HEK293 (cell line): Measurements from ENCODE around the gene ATF2.
A peak's percentile ranks its signal among the peaks of the same experiment; 100 is the strongest.

Experiments
- CTCF ChIP-seq: fragments of 450-650 bp; formaldehyde crosslinking; IDR thresholded peaks from 2 replicates; pipeline ENCODE4 v1.5.1; 2016; ENCODE audit warnings: missing biosample characterization, missing genetic modification characterization
- GFI1B ChIP-seq: fragments of 450-650 bp; formaldehyde crosslinking; IDR thresholded peaks from 2 replicates; pipeline ENCODE4 v1.5.1; 2016; ENCODE audit warnings: missing biosample characterization, missing genetic modification characterization
- GLI2 ChIP-seq: fragments of 450-650 bp; formaldehyde crosslinking; IDR thresholded peaks from 2 replicates; pipeline ENCODE4; 2017; ENCODE audit warnings: missing biosample characterization, missing genetic modification characterization, low read depth, borderline replicate concordance
- IKZF3 ChIP-seq: fragments of 450-650 bp; IDR thresholded peaks from 2 replicates; pipeline ENCODE4 v1.5.0; 2018; ENCODE audit warnings: missing biosample characterization, mild to moderate bottlenecking, missing genetic modification characterization, moderate library complexity
- OVOL3 ChIP-seq: fragments of 450-650 bp; formaldehyde crosslinking; IDR thresholded peaks from 2 replicates; pipeline ENCODE4 v1.5.1; 2016; ENCODE audit warnings: missing biosample characterization, missing genetic modification characterization
- SCRT2 ChIP-seq: fragments of 450-650 bp; formaldehyde crosslinking; IDR thresholded peaks from 2 replicates; pipeline ENCODE4 v1.5.1; 2016; ENCODE audit warnings: missing biosample characterization, missing genetic modification characterization
- SP2 ChIP-seq: fragments of 450-650 bp; formaldehyde crosslinking; IDR thresholded peaks from 2 replicates; pipeline ENCODE4 v1.5.1; 2016; ENCODE audit warnings: missing biosample characterization, missing genetic modification characterization
- SP7 ChIP-seq: fragments of 450-650 bp; formaldehyde crosslinking; IDR thresholded peaks from 2 replicates; pipeline ENCODE4 v1.5.1; 2016; ENCODE audit warnings: missing biosample characterization, missing genetic modification characterization
- YY1 ChIP-seq: fragments of 450-650 bp; formaldehyde crosslinking; IDR thresholded peaks from 2 replicates; pipeline ENCODE4 v1.5.1; 2018; ENCODE audit warnings: missing biosample characterization, missing genetic modification characterization
- ZBTB10 ChIP-seq: fragments of 450-650 bp; formaldehyde crosslinking; IDR thresholded peaks from 2 replicates; pipeline ENCODE4 v1.5.1; 2016; ENCODE audit warnings: missing biosample characterization, missing genetic modification characterization
- ZBTB17 ChIP-seq: fragments of 450-650 bp; formaldehyde crosslinking; IDR thresholded peaks from 2 replicates; pipeline ENCODE4 v1.5.1; 2016; ENCODE audit warnings: missing biosample characterization, missing genetic modification characterization
- ZBTB20 ChIP-seq: fragments of 450-650 bp; formaldehyde crosslinking; IDR thresholded peaks from 2 replicates; pipeline ENCODE4 v1.5.1; 2016; ENCODE audit warnings: missing biosample characterization, missing genetic modification characterization
- ZBTB21 ChIP-seq: fragments of 450-650 bp; formaldehyde crosslinking; IDR thresholded peaks from 2 replicates; pipeline ENCODE4 v1.5.1; 2017; ENCODE audit warnings: missing biosample characterization, missing genetic modification characterization
- ZBTB48 ChIP-seq: fragments of 450-650 bp; formaldehyde crosslinking; IDR thresholded peaks from 2 replicates; pipeline ENCODE4 v1.5.1; 2016; ENCODE audit warnings: missing biosample characterization, missing genetic modification characterization
- ZNF140 ChIP-seq: fragments of 450-650 bp; formaldehyde crosslinking; IDR thresholded peaks from 2 replicates; pipeline ENCODE4 v1.5.1; 2016; ENCODE audit warnings: missing biosample characterization, missing genetic modification characterization
- ZNF146 ChIP-seq: fragments of 450-650 bp; formaldehyde crosslinking; IDR thresholded peaks from 2 replicates; pipeline ENCODE4 v1.5.1; 2016; ENCODE audit warnings: missing biosample characterization, missing genetic modification characterization
- ZNF175 ChIP-seq: fragments of 450-650 bp; formaldehyde crosslinking; IDR thresholded peaks from 2 replicates; pipeline ENCODE4 v1.5.1; 2016; ENCODE audit warnings: missing biosample characterization, missing genetic modification characterization
- ZNF184 ChIP-seq: fragments of 450-650 bp; IDR thresholded peaks from 2 replicates; pipeline ENCODE4 v1.5.1; 2018; ENCODE audit warnings: missing biosample characterization, mild to moderate bottlenecking, missing genetic modification characterization
- ZNF214 ChIP-seq: fragments of 450-650 bp; formaldehyde crosslinking; IDR thresholded peaks from 2 replicates; pipeline ENCODE4 v1.5.1; 2017; ENCODE audit warnings: missing biosample characterization, mild to moderate bottlenecking, missing genetic modification characterization, borderline replicate concordance
- ZNF221 ChIP-seq: fragments of 450-650 bp; formaldehyde crosslinking; IDR thresholded peaks from 2 replicates; pipeline ENCODE4 v1.5.1; 2017; ENCODE audit warnings: missing biosample characterization, missing genetic modification characterization, borderline replicate concordance
- ZNF24 ChIP-seq: fragments of 450-650 bp; formaldehyde crosslinking; IDR thresholded peaks from 2 replicates; pipeline ENCODE4 v1.5.1; 2016; ENCODE audit warnings: missing biosample characterization, missing genetic modification characterization
- ZNF433 ChIP-seq: fragments of 450-650 bp; formaldehyde crosslinking; IDR thresholded peaks from 2 replicates; pipeline ENCODE4 v1.5.1; 2016; ENCODE audit warnings: missing biosample characterization, missing genetic modification characterization, low read depth
- ZNF548 ChIP-seq: fragments of 450-650 bp; formaldehyde crosslinking; IDR thresholded peaks from 2 replicates; pipeline ENCODE4 v1.5.1; 2016; ENCODE audit warnings: missing biosample characterization, missing genetic modification characterization
- ZNF585B ChIP-seq: fragments of 450-650 bp; formaldehyde crosslinking; IDR thresholded peaks from 2 replicates; pipeline ENCODE4 v1.5.1; 2016; ENCODE audit warnings: missing biosample characterization, missing genetic modification characterization
- ZNF654 ChIP-seq: fragments of 450-650 bp; formaldehyde crosslinking; IDR thresholded peaks from 2 replicates; pipeline ENCODE4 v1.5.1; 2016; ENCODE audit warnings: low read depth, missing biosample characterization, missing genetic modification characterization
- ZNF670 ChIP-seq: fragments of 450-650 bp; formaldehyde crosslinking; IDR thresholded peaks from 2 replicates; pipeline ENCODE4 v1.5.1; 2016; ENCODE audit warnings: missing biosample characterization, missing genetic modification characterization, low read depth
- ZNF791 ChIP-seq: fragments of 450-650 bp; formaldehyde crosslinking; IDR thresholded peaks from 2 replicates; pipeline ENCODE4 v1.5.1; 2016; ENCODE audit warnings: missing biosample characterization, missing genetic modification characterization
- ZSCAN30 ChIP-seq: fragments of 450-650 bp; IDR thresholded peaks from 2 replicates; pipeline ENCODE4 v1.5.1; 2018; ENCODE audit warnings: missing biosample characterization, mild to moderate bottlenecking, missing genetic modification characterization, moderate library complexity
- TF ChIP-seq, protein P1 (sequence below): fragments of 450-650 bp; formaldehyde crosslinking; IDR thresholded peaks from 2 replicates; pipeline ENCODE4 v1.5.1; 2016; ENCODE audit warnings: missing biosample characterization, missing genetic modification characterization, low read depth
- TF ChIP-seq, protein P2 (sequence below): fragments of 450-650 bp; formaldehyde crosslinking; IDR thresholded peaks from 2 replicates; pipeline ENCODE4 v1.5.1; 2017; ENCODE audit warnings: missing biosample characterization, missing genetic modification characterization
- TF ChIP-seq, protein P3 (sequence below): fragments of 450-650 bp; formaldehyde crosslinking; conservative IDR thresholded peaks from 2 replicates; pipeline ENCODE4 v1.5.1; 2016; ENCODE audit warnings: low read depth, missing biosample characterization, missing genetic modification characterization

ATF2 gene

GRCh38 chr2:175080479-175080878 is 87.5 kb downstream of the ATF2 start (continued):
- TF ChIP-seq ZNF433 (tag by site-specific recombination): no peak
- TF ChIP-seq ZNF221: no peak
- TF ChIP-seq SP2 (tag by site-specific recombination): no peak
- no peak for TF ChIP-seq ZNF548
- TF ChIP-seq, protein P1, sequence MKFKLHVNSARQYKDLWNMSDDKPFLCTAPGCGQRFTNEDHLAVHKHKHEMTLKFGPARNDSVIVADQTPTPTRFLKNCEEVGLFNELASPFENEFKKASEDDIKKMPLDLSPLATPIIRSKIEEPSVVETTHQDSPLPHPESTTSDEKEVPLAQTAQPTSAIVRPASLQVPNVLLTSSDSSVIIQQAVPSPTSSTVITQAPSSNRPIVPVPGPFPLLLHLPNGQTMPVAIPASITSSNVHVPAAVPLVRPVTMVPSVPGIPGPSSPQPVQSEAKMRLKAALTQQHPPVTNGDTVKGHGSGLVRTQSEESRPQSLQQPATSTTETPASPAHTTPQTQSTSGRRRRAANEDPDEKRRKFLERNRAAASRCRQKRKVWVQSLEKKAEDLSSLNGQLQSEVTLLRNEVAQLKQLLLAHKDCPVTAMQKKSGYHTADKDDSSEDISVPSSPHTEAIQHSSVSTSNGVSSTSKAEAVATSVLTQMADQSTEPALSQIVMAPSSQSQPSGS (tag by site-specific recombination): no peak
- TF ChIP-seq ZNF214 (tag by site-specific recombination): no peak
- peak; percentile 61 for TF ChIP-seq IKZF3 (tag by site-specific recombination)
- no peak for TF ChIP-seq ZNF654 (tag by site-specific recombination)
- no peak for TF ChIP-seq ZNF670 (tag by site-specific recombination)
- no peak for TF ChIP-seq SP7 (tag by site-specific recombination)
- TF ChIP-seq, protein P2, sequence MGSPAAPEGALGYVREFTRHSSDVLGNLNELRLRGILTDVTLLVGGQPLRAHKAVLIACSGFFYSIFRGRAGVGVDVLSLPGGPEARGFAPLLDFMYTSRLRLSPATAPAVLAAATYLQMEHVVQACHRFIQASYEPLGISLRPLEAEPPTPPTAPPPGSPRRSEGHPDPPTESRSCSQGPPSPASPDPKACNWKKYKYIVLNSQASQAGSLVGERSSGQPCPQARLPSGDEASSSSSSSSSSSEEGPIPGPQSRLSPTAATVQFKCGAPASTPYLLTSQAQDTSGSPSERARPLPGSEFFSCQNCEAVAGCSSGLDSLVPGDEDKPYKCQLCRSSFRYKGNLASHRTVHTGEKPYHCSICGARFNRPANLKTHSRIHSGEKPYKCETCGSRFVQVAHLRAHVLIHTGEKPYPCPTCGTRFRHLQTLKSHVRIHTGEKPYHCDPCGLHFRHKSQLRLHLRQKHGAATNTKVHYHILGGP (tag by site-specific recombination): no peak
- TF ChIP-seq SCRT2 (tag by site-specific recombination): no peak
- TF ChIP-seq ZNF146 (tag by site-specific recombination): 0 out of 2 replicates have a peak, but pooled peaks have one; percentile 6
- TF ChIP-seq OVOL3 (tag by site-specific recombination): no peak
- peak; percentile 48; the same call in 1 of the 2 replicates for TF ChIP-seq ZNF184 (tag by site-specific recombination)
- TF ChIP-seq ZBTB10: no peak
- TF ChIP-seq ZBTB21 (tag by site-specific recombination): peak; percentile 60
- TF ChIP-seq ZBTB48: no peak
- peak; percentile 87 for TF ChIP-seq GFI1B
- no peak for TF ChIP-seq ZNF140 (tag by site-specific recombination)
- TF ChIP-seq YY1 (tag by site-specific recombination): no peak
- TF ChIP-seq ZBTB17 (tag by site-specific recombination): no peak
- TF ChIP-seq ZSCAN30 (tag by site-specific recombination): peak; percentile 70; the same call in 1 of the 2 replicates
- TF ChIP-seq GLI2 (tag by site-specific recombination): peak; percentile 38; the same call in 1 of the 2 replicates
- TF ChIP-seq ZNF24 (tag by site-specific recombination): no peak
- TF ChIP-seq, protein P3, sequence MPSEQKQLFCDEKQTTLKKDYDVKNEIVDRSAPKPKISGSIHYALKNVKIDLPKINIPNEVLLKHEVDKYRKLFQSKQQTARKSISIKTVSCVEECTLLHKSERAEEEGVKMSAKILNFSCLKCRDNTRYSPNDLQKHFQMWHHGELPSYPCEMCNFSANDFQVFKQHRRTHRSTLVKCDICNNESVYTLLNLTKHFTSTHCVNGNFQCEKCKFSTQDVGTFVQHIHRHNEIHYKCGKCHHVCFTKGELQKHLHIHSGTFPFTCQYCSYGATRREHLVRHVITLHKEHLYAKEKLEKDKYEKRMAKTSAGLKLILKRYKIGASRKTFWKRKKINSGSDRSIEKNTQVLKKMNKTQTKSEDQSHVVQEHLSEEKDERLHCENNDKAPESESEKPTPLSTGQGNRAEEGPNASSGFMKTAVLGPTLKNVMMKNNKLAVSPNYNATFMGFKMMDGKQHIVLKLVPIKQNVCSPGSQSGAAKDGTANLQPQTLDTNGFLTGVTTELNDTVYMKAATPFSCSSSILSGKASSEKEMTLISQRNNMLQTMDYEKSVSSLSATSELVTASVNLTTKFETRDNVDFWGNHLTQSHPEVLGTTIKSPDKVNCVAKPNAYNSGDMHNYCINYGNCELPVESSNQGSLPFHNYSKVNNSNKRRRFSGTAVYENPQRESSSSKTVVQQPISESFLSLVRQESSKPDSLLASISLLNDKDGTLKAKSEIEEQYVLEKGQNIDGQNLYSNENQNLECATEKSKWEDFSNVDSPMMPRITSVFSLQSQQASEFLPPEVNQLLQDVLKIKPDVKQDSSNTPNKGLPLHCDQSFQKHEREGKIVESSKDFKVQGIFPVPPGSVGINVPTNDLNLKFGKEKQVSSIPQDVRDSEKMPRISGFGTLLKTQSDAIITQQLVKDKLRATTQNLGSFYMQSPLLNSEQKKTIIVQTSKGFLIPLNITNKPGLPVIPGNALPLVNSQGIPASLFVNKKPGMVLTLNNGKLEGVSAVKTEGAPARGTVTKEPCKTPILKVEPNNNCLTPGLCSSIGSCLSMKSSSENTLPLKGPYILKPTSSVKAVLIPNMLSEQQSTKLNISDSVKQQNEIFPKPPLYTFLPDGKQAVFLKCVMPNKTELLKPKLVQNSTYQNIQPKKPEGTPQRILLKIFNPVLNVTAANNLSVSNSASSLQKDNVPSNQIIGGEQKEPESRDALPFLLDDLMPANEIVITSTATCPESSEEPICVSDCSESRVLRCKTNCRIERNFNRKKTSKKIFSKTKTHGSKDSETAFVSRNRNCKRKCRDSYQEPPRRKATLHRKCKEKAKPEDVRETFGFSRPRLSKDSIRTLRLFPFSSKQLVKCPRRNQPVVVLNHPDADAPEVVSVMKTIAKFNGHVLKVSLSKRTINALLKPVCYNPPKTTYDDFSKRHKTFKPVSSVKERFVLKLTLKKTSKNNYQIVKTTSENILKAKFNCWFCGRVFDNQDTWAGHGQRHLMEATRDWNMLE (tag by site-specific recombination): no peak
- TF ChIP-seq ZNF585B (tag by site-specific recombination): no peak
- TF ChIP-seq ZNF791 (tag by site-specific recombination): no peak
- no peak for TF ChIP-seq CTCF
- TF ChIP-seq ZNF175 (tag by site-specific recombination): no peak
- TF ChIP-seq ZBTB20: no peak
